ENCODE data around the gene KIAA1328. TPM values are rescaled to one million over a fixed set of nuclear protein-coding genes. Genes with fewer than 3 reads are reported as not detected.

KIAA1328 gene
- total and polyA plus RNA-seq, 4 donors, result 0.95 to 7.4 (median 2.9) TPM

- Histone ChIP-seq H3K9ac (ENCODE audit: low read depth in 1 of 2, low read length in 2 of 2) (no peak overlapping the region), H3K4me3 (ENCODE audit: low read depth in 1 of 3, low read length in 3 of 3) (no peak overlapping the region), H3K27ac (ENCODE audit: low read depth in 1 of 2, low read length in 2 of 2) (no peak overlapping the region), H3K9me3 (ENCODE audit: control insufficient read depth in 4 of 4, low read length in 3 of 4) (no peaks in the 10 kb centered on the region), H3K36me3 (ENCODE audit: control insufficient read depth in 4 of 4, insufficient read depth in 3 of 4, low read depth in 1 of 4, low read length in 3 of 4) (no peaks in the 10 kb centered on the region), H3K4me1 (ENCODE audit: control insufficient read depth in 4 of 4, insufficient read depth in 4 of 4, low read length in 3 of 4) (no peaks in the 10 kb centered on the region), H3K27me3 (ENCODE audit: control insufficient read depth in 4 of 4, insufficient read depth in 4 of 4, low read length in 3 of 4) (no peaks in the 10 kb centered on the region)
- DNase-seq (ENCODE audit: low spot score), result no peak
- TF ChIP-seq GABPA (IDR thresholded peaks at IDR 0.05 in 1 of 2, conservative IDR thresholded peaks at IDR 0.05 in 1 of 2) (no peak), REST (IDR thresholded peaks at IDR 0.05) (no peak), SP1 (IDR thresholded peaks at IDR 0.05) (no peak), CTCF (IDR thresholded peaks at IDR 0.05; ENCODE audit: low read depth, low read length, missing input control) (no peak), HNF4G (IDR thresholded peaks at IDR 0.05) (no peak), ZBTB33 (IDR thresholded peaks at IDR 0.05) (no peak), FOXA2 (IDR thresholded peaks at IDR 0.05) (no peak), YY1 (IDR thresholded peaks at IDR 0.05) (no peak), FOXA1 (IDR thresholded peaks at IDR 0.05) (no peak), TAF1 (conservative IDR thresholded peaks at IDR 0.05) (no peak), MAX (IDR thresholded peaks at IDR 0.05) (no peak), HNF4A (conservative IDR thresholded peaks at IDR 0.05) (no peak), ATF3 (IDR thresholded peaks at IDR 0.05) (no peak), JUND (IDR thresholded peaks at IDR 0.05) (no peak), RAD21 (IDR thresholded peaks at IDR 0.05) (no peak), NR2F2 (IDR thresholded peaks at IDR 0.05) (no peak), EGR1 (IDR thresholded peaks at IDR 0.05; ENCODE audit: low read depth in 2 of 2) (no peak), RXRA (IDR thresholded peaks at IDR 0.05) (no peak)
Observed at GRCh38 chr18:37176621-37176934, 347.7 kb downstream of the KIAA1328 start.

GRCh38 chr18:37179384-37179783, 350.5 kb downstream of the KIAA1328 start:
- H3K36me3 ChIP-seq (ENCODE audit: control insufficient read depth in 4 of 4, insufficient read depth in 3 of 4, low read depth in 1 of 4, low read length in 3 of 4), result no peaks in the 10 kb centered on the region
- DNase-seq (ENCODE audit: low spot score), result no peak
- no peak overlapping the region for H3K4me3 ChIP-seq (ENCODE audit: low read depth in 1 of 3, low read length in 3 of 3)
- H3K27ac ChIP-seq (ENCODE audit: low read depth in 1 of 2, low read length in 2 of 2), result no peak overlapping the region
- no peak overlapping the region for H3K9ac ChIP-seq (ENCODE audit: low read depth in 1 of 2, low read length in 2 of 2)
- H3K27me3 ChIP-seq (ENCODE audit: control insufficient read depth in 4 of 4, insufficient read depth in 4 of 4, low read length in 3 of 4), result no peaks in the 10 kb centered on the region
- H3K9me3 ChIP-seq (ENCODE audit: control insufficient read depth in 4 of 4, low read length in 3 of 4), result no peaks in the 10 kb centered on the region
- peaks cover 0 to 4% (median 1%) of the 10 kb centered on the region in 4 donors for H3K4me1 ChIP-seq (ENCODE audit: control insufficient read depth in 4 of 4, insufficient read depth in 4 of 4, low read length in 3 of 4)
- TF ChIP-seq NR2F2 (IDR thresholded peaks at IDR 0.05) (no peak), RXRA (IDR thresholded peaks at IDR 0.05) (no peak), GABPA (IDR thresholded peaks at IDR 0.05 in 1 of 2, conservative IDR thresholded peaks at IDR 0.05 in 1 of 2) (no peak), ATF3 (IDR thresholded peaks at IDR 0.05) (no peak), RAD21 (IDR thresholded peaks at IDR 0.05) (no peak), REST (IDR thresholded peaks at IDR 0.05) (no peak), FOXA2 (IDR thresholded peaks at IDR 0.05) (no peak), SP1 (IDR thresholded peaks at IDR 0.05) (no peak), CTCF (IDR thresholded peaks at IDR 0.05; ENCODE audit: low read depth, low read length, missing input control) (no peak), HNF4G (IDR thresholded peaks at IDR 0.05) (no peak), FOXA1 (IDR thresholded peaks at IDR 0.05) (no peak), HNF4A (conservative IDR thresholded peaks at IDR 0.05) (no peak)
